GM21737 (cell line): ENCODE results near the gene UHRF1.
"Not testable (repeated sequence)": the region's sequence is repeated elsewhere in the genome, so short reads cannot be mapped to it uniquely, and the experiment has no call there.

Experiments
- ATAC-seq: cut with Tn5 transposase; IDR thresholded peaks from one replicate; pipeline ENCODE4 v1.9.1; 2021; ENCODE audit warnings: mild to moderate bottlenecking, moderate library complexity; ENCODE audit not compliant: unreplicated experiment

UHRF1 gene

GRCh38 chr19:4970558-4971423 lies 61.5 kb downstream of the UHRF1 start:
- ATAC-seq, result no peak

GRCh38 chr19:4971424-4971793 lies 62.1 kb downstream of the UHRF1 start:
- no peak for ATAC-seq

- no peak for ATAC-seq
These were observed 62.7 kb downstream of the UHRF1 start for GRCh38 chr19:4971816-4972495.

GRCh38 chr19:4972509-4973230 lies 63.4 kb downstream of the UHRF1 start:
- ATAC-seq, result no peak

GRCh38 chr19:4974880-4975469 lies 65.7 kb downstream of the UHRF1 start:
- ATAC-seq, result no peak

GRCh38 chr19:4975601-4976000 lies 66.3 kb downstream of the UHRF1 start:
- not testable (repeated sequence) for ATAC-seq

GRCh38 chr19:4976401-4977298 lies 67.3 kb downstream of the UHRF1 start:
- ATAC-seq, result no peak

- ATAC-seq, result no peak
These were observed 68.2 kb downstream of the UHRF1 start for GRCh38 chr19:4977299-4978174.

- no peak for ATAC-seq
These were observed 70.0 kb downstream of the UHRF1 start for GRCh38 chr19:4979211-4979807.

GRCh38 chr19:4980067-4980466 lies 70.8 kb downstream of the UHRF1 start:
- ATAC-seq, result no peak

- ATAC-seq, result no peak
These were observed 71.8 kb downstream of the UHRF1 start for GRCh38 chr19:4980838-4981680.

GRCh38 chr19:4981681-4981958 lies 72.3 kb downstream of the UHRF1 start:
- no peak for ATAC-seq

- no peak for ATAC-seq
These were observed 74.2 kb downstream of the UHRF1 start for GRCh38 chr19:4983346-4984105.

- ATAC-seq, result no peak
These were observed 74.7 kb downstream of the UHRF1 start for GRCh38 chr19:4984106-4984380.

- no peak for ATAC-seq
These were observed 75.2 kb downstream of the UHRF1 start for GRCh38 chr19:4984438-4984990.

- no peak for ATAC-seq
These were observed 76.3 kb downstream of the UHRF1 start for GRCh38 chr19:4985551-4985991.

- ATAC-seq, result no peak
These were observed 76.8 kb downstream of the UHRF1 start for GRCh38 chr19:4986056-4986455.
